Ovary (tissue), 3 donors: ENCODE results near the gene ERAS.

Source experiments
- EP300 ChIP-seq: sonication (generic); formaldehyde crosslinking; IDR thresholded peaks from one replicate; pipeline ENCODE4 v1.6.1; 2017; ENCODE audit warnings: antibody characterized with exemption
- TF ChIP-seq, protein P1 (sequence below), 3 donors: fragments of 450-650 bp in 2 of 3; fragments of 200-600 bp in 1 of 3; IDR thresholded peaks; one replicate each; pipeline versions ENCODE4 v1.5.1 to v1.8.0; 2016 to 2022; ENCODE audit warnings: antibody characterized with exemption in 3 of 3, mild to moderate bottlenecking in 1 of 3
- donor health status: DM: no; HTN: no; CAD: no.

DNA sequence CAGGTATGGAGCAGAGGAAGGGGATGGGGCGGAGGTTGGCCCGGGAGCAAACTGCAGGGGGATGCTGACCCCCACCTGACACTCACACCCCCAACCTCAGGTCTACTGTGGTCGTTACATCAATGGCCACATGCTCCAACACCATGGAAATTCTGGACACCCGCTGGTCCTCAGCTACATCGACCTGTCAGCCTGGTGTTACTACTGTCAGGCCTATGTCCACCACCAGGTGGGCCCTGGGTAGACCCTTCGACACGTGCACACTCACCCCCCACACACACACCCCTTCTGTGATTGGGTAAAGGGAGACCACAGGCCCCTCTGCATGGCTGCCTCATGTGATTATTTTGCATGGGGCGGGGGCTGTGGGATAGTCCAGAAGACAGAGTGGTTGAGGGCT is 2.2 kb upstream of the ERAS start:
- TF ChIP-seq, protein P1, sequence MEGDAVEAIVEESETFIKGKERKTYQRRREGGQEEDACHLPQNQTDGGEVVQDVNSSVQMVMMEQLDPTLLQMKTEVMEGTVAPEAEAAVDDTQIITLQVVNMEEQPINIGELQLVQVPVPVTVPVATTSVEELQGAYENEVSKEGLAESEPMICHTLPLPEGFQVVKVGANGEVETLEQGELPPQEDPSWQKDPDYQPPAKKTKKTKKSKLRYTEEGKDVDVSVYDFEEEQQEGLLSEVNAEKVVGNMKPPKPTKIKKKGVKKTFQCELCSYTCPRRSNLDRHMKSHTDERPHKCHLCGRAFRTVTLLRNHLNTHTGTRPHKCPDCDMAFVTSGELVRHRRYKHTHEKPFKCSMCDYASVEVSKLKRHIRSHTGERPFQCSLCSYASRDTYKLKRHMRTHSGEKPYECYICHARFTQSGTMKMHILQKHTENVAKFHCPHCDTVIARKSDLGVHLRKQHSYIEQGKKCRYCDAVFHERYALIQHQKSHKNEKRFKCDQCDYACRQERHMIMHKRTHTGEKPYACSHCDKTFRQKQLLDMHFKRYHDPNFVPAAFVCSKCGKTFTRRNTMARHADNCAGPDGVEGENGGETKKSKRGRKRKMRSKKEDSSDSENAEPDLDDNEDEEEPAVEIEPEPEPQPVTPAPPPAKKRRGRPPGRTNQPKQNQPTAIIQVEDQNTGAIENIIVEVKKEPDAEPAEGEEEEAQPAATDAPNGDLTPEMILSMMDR (IDR thresholded peaks at IDR 0.05): no peak
- no peak for TF ChIP-seq EP300
